DMS 273 treated with DMSO at 0.1 percent for 48 hours (cell line): ENCODE data around the gene CHID1.

Experiments
- DNase-seq: peaks from one replicate; lab custom pipeline; 2025; lab: John Stamatoyannopoulos, UW

CHID1 gene

GRCh38 chr11:910589-911030 lies at the start of gene CHID1:
CHID1 (minus strand) TSS chr11:910810; CDS start chr11:904816, 5,994 bp downstream.
- DNase-seq, result no peak

GRCh38 chr11:959608-960007 lies 49.0 kb upstream of the CHID1 start:
- DNase-seq, result no peak

DNA sequence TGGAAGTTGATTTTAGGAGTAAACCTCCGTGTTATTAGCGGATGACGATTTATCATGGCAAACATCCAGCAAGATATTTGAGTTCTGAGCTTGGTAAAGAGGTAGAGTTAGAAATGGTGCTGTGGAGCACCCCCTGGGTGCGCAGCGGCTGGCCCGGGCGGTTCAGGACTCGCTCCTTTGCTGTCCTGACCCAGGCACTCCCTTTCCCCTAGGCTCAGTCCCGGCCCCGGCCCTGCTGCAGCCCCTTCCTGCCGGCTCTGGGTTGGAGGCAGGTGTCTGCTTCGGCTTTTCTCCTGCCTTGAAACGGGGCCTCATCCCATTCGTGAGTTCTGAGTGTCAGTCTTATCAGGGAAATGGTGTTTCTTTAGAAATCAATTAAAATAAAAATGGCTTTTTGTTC lies 48.4 kb upstream of the CHID1 start:
- no peak for DNase-seq

- DNase-seq, result no peak
These were observed 47.5 kb upstream of the CHID1 start for GRCh38 chr11:958101-958500.

DNA sequence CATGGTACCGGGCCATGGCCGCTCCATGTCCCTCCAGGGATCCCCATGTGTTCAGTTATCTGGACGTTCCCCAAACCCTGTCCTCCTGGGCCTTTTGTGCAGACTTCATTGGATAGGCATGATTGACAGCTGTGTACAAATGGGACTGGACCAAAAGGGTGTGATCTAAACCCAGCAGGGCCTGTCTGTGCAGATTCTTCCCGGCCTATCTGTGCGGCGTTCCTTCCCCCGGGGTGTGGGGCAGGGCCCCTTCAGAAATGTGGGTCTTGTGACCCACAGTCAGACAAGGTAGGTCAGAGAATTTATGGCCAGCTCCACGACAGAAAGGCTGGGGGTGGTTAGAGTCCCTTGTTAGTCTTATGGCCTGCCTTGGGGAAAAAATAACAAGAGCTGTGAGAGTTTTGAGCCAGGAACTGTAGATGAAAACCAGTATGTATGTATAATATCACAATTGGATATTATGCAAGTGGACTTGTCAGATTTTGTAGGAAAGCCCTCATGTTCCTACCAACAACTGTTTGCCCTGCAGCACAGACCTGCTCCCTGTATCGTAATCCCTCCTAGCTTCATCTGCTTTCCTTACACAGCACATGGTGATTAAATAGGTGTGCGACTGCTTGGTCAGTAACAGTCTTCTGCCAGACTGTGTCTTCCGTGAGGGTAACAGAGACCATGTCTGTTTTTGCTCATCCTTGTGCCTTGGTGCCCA lies 46.8 kb upstream of the CHID1 start:
- DNase-seq, result no peak

GRCh38 chr11:955154-956063 lies 44.8 kb upstream of the CHID1 start:
- no peak for DNase-seq

GRCh38 chr11:954392-955153 lies 44.0 kb upstream of the CHID1 start:
- DNase-seq, result no peak

GRCh38 chr11:953512-953911 lies 42.9 kb upstream of the CHID1 start:
- DNase-seq, result no peak

DNA sequence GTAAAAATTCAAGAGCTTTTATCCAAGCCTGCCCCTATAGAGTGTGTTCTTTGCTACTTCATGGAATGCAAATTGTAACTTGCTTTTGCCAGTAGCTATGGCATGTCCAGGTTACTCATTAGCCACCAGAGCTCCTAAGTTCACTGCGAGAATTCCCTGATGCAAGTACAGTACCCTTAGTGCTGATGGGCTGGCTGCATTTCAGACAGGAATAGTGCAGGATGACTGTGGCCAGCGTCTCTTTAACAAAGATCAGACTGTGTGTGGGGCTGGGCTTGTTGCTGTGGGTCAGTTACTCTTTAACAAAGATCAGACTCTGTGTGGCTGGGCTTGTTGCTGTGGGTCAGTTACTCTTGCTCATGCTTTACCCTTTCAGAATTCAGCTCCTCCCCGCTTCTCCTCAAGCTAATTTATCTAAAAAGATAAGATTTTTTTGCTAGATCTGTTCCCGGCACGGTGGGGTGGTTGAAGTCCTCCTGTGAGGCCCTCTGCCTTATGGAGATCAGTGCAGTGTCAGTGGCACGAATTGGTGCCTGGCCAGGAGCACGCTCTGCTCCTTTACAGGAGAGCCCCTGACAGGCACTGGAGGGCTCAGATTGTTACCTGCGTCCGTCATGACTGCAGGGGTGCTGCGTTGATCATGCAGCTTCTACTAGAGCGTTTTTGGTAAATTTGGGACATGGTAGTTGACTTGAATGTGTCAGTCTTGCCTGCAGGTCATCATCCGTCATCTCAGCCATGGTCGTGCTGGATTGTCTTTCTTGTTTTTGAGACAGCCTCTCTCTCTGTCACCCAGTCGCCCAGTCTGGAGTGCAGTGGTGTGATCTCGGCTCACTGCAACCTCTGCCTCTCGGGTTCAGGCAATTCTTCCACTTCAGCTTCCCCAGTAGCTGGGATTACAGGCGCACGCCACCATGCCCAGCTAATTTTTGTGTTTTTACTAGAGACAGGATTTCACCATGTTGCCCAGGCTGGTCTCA lies 42.1 kb upstream of the CHID1 start:
- no peak for DNase-seq

DNA sequence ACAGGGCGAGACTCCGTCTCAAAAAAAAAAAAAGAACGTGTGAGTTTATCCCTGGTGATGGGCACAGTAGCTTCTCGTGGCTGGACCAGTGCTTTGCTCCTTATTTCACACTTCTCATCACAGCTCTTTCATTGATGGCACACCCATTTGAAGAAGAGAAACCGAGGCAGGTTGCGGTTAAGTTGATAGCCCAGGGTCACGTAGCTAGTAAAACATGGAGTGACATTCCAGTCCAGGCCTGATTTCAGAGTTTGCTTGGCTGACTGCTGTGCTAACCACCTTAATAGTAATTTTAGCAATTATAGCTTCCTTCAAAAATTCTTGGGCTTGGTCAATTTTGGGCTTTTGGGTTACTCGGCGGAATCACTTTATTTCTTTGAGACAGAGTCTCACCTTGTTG lies 40.9 kb upstream of the CHID1 start:
- DNase-seq, result no peak

DNA sequence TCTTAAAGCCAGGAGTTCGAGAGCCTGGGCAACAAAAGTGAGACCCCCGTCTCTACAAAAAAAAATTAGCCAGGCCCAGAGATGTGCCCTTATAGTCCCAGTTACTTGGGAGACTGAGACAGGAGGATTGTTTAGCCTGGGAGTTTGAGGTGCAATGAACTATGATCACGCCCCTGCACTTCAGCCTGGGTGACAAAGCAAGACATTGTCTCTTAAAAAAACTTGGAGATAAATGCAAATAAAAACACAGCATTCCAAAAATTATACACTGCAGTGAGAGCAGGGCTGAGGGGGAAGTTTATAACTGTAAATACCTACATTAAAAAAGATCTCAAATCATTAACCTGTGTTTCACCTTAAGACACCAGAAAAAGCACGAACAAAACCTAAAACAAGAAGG lies 37.1 kb upstream of the CHID1 start:
- no peak for DNase-seq

DNA sequence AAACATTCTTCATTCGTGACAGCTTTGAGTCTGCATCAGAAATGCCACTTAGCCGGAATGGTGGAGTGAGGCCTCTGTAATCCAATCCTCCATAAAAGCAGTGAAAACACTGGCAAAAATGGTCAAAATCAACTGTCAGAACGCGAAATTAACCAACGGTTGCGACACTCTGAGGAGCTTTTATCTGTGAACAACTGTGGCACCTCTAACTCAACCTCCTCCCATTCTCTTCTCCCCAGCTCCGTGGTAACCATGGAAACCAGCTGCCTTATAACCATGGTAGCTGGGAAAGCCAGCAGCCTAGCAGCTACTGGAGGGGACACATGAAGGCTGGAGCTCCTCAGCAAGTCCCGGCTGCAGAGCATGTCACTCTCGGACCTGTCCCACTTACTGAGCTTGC lies 35.4 kb upstream of the CHID1 start:
- DNase-seq, result no peak

DNA sequence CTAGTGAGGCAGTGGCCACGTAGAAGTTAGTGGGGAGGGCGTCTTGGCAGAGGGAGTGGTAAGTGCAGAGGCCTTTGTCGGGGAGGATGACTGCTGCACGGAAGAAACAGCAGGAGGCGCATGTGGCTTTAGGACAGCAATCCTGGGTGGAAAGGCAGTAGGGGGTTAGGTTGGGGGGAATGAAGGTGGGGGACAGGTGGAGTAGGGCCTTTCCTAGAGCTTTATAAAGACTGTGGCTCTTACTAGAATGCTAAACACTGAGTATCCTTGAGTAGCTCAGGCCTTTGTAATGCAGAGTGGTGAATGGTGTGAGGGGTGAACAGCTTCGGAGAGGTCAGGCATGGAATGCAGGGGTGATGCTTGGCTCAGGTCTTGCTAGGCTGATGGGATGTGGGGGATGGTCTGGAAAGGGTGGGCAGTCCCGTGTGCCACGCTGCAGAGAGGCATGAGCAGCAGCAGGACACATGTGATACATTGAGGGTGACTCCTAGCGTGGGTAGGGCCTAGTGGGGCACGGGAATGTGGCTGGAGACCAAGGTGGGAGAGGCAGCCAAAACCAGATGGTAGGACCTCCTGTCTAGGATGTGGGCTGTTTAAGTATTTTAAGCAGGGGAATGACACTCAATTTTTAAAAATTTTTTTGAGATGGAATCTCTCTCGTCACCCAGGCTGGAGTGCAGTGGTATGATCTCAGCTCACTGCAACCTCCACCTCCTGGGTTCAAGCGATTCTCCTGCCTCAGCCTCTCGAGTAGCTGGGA lies 34.3 kb upstream of the CHID1 start:
- no peak for DNase-seq

DNA sequence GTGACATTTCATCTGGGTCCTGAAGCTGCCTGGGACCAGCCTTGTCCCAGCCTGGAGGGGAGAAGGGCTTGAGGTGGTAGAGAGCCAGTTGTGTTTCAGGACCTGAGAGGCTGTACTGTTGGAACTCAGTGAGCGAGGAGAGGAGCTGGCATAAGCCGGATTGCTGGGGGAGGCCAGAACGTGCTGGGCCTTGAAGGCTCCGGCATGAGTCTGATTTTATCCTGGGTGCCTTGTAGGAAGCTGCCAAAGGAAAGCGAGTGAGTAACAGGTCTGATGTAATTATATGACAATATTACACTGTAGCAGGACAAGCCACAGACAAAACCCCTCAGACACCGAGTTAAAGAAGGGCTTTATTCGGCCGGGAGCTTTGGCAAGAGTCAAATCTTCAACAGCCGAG lies 32.2 kb upstream of the CHID1 start:
- no peak for DNase-seq

DNA sequence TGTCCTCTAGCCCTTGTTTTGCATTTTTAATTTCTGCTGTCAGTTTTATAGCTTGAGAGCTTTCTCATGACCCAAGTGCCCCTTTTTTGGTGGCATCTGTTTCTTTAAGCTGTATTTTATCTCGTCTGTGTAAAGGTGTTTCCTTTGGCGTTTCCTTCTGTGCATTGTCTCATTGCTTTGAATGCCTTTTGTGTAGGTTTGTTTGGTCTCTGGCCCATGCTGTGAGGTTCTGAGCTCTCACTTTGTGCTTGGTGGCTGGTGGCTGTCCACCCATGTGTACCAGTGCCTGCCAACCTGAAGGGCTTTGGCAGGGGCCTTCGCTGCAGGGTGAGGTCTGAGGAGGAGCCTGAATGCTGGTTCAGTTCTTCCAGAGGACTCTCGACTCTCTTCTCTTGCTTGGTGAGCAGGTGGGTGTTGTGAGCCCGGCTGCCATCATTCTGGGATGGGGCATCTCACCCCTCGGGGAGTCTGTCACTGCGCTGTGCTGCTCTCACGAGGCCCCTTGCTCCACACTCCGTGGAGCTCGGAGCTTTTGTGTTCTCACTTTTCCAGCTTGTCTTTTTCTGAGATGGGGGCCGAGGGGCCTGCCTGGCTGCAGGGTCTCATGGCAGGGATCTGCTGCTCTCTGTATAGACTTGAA lies 30.0 kb upstream of the CHID1 start:
- no peak for DNase-seq

- DNase-seq, result no peak
These were observed 27.2 kb upstream of the CHID1 start for GRCh38 chr11:937841-938261.

DNA sequence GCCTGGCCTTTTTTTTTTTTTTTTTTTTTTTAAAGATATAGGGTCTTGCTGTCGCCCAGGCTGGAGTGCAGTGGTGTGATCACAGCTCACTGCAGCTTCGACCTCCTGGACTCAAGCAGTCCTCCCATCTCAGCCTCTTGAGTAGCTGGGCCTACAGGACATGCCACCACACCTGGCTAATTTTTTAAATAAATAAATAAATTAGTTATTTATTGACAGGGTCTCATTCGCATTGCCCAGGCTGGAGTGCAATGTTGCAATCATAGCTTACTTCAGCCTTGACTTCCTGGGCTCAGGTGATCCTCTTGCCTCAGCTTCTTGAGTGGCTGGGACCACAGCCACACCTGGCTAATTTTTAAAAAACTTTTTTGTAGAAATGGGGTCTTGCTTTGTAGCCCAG lies 25.6 kb upstream of the CHID1 start:
- DNase-seq, result no peak

GRCh38 chr11:934527-934926 lies 23.9 kb upstream of the CHID1 start:
- no peak for DNase-seq

DNA sequence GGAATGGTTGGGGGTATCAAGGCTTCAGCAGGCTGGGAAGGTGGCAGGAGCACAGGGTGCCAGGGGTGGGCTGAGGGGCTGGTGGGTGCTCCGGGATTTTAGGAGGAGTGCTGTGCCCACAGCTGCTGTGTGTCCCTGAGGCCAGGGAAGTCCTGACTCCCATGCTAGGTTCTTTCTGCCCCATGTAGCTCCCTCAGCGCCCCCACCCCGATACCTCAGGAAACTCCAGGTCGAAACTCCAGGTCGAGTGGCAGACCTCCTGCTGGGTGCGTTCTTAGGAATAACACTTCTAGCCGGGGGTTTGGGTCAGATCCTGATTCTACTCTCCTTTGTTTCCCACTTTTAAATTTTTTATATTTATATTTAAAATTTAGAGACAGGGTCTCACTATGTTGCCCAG lies 23.3 kb upstream of the CHID1 start:
- no peak for DNase-seq
